Upper lobe of left lung (tissue), 4 donors: ENCODE measurements around the gene CYB5B.

ENCODE experiments used
- CTCF ChIP-seq, 6 experiments: fragments of 450-650 bp in 4 of 6; fragments of 200-600 bp in 2 of 6; sonication (generic) in 2 of 6; IDR thresholded peaks; one replicate each; pipeline ENCODE4 v1.5.1; 2016 to 2019; ENCODE audit warnings: antibody characterized with exemption in 6 of 6
- POLR2A ChIP-seq, 4 donors: fragments of 450-650 bp; IDR thresholded peaks; one replicate each; pipeline ENCODE4 v1.5.1; 2016 to 2017; ENCODE audit warnings: antibody characterized with exemption in 4 of 4, mild to moderate bottlenecking in 2 of 4
- POLR2AphosphoS5 ChIP-seq, 2 donors: sonication (generic); formaldehyde crosslinking; IDR thresholded peaks; one replicate each; pipeline ENCODE4 v1.5.1; 2017; ENCODE audit warnings: antibody characterized with exemption in 2 of 2

- no peak for TF ChIP-seq POLR2A (IDR thresholded peaks at IDR 0.05)
- TF ChIP-seq CTCF (IDR thresholded peaks at IDR 0.05): no peak
- TF ChIP-seq POLR2AphosphoS5 (IDR thresholded peaks at IDR 0.05): no peak
These were observed 72.5 kb downstream of the CYB5B start for GRCh38 chr16:69496896-69497295.
